M059J (cell line): ENCODE measurements around the gene MYO7B. TPM values are rescaled to one million over a fixed set of nuclear protein-coding genes. Genes with fewer than 3 reads are reported as not detected.

ENCODE experiments used
- DNase-seq: peaks from one replicate; pipeline ENCODE4 v3.0.0-alpha.2; 2012; ENCODE audit warnings: low read depth
- total RNA-seq: library from RNA; depleted of rRNA; stranded (reverse); fragments of >200 nt; shearing (Covaris generic); gene quantifications from 2 replicates; pipeline ENCODE4 v1.2.3, GENCODE V29; 2014

The MYO7B gene
- total RNA-seq, 1 experiment from 2014 or later, result 10.9 TPM

DNA sequence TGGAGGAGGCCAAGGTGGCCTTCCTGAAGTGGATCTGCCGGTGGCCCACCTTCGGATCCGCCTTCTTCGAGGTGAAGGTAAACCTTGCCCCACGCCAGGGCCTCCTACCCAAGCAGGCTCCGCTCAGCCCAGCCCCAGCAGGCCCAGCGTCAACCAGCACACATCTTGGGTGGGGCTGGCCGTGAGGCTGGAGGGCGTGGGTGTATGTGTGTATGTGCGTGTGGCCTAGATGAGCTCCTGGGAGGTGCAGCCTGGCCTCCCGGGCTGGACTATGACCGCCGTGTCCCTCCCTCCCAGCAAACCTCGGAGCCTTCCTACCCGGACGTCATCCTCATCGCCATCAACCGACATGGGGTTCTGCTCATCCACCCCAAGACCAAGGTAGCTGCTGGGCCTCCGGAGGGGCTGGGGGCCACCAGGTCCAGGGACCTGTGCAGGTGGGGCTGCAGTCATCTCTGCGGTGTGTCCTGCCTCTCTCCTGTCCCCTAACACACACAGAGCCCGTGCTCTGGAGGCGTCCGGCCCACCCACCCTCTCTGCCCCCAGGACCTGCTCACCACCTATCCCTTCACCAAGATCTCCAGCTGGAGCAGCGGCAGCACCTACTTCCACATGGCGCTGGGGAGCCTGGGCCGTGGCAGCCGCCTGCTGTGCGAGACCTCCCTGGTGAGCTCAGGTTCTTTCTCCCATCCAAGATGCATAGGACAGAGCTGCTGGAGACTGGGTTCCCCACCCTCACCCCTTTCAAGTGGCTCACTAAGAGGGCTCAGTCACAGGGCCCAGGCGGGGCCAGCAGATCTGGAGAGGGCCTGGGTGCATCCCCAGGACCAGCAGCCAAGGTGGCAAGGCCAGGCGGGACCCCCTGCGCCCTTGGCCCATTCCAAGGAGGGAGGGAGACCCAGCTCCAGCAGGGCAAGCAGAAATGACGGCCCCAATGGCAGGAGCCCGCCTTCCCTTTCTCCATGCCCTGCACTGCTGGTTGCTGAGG lies 101.1 kb downstream of the MYO7B start:
- DNase-seq, result no peak

DNA sequence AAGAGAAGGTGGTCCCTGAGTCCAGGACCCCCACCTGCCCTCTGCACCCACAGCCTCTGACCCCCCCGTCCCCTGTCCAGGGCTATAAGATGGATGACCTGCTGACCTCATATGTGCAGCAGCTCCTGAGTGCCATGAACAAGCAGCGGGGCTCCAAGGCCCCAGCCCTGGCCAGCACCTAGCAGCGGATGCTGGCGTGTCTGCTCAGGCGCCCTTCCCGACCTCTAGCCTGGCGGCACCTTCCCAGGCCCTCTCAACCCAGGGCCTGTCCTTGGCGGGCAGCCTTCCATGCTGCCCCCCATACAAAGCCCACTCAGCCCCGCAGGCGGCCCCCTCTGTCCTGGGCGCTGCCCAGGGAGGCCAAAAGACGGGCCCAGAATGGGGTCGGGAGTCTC lies 101.8 kb downstream of the MYO7B start:
- no peak for DNase-seq

DNA sequence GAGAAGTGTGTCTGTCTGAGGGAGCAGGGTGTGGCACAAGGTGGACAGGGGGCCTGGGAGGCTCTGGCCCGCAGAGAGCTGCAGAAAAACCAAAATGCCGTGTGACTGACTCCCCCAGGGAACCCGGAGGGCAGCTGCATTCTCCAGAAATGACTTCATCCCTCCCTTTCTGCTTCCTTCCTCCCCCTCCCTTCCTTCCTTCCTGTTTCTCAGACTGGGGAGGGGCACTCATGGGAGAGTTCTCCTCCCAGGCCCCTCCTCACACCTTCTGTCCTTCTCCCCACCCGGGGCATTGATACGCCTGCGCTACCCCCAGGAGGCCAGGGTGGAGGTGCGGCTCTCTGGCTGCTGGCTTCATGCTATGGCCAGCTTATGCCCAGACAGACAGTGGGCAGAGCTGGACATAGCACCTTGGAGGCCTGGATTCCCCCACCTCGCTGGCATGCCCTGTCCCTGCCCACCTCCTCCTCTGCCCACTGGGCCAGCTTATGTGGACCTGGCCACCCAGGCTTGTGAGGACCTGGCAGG lies 102.3 kb downstream of the MYO7B start:
- peak; percentile 91 for DNase-seq

DNA sequence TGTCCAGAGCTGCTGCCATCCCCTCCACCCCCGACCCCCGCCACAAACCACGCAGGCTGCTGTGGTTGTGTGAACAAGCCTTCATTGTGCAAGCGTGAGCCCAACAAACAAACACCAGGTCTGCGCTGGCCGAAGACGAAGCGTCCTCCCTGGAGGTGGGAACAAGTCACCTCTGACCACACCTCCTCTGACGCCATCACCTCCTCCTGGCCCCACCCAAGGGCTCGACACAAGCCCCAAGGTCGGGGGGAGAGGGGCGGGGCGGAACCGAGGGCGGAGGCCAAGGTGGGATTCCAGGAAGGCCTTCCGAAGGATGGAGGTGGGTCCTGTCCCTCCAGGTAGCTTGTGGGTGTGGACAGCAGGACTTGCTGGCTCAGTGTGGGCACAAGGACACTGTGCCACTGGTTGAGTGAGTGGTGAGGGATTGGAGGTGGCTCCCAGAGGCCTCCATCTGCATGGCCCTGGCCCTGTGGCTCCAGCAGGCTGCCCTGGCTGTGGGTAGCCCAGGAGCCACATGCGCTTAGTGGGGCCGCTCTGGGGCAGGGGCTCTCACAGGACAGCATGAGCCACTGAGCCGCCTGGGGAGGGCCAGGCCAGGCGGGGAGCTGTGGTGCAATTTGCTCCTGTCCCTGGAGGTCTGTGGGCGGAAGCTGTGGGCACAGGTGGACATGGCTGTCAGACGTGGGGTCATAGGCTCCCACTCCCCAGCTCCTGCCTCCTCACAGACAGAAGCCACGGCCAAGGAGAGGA lies 103.1 kb downstream of the MYO7B start:
- no peak for DNase-seq

DNA sequence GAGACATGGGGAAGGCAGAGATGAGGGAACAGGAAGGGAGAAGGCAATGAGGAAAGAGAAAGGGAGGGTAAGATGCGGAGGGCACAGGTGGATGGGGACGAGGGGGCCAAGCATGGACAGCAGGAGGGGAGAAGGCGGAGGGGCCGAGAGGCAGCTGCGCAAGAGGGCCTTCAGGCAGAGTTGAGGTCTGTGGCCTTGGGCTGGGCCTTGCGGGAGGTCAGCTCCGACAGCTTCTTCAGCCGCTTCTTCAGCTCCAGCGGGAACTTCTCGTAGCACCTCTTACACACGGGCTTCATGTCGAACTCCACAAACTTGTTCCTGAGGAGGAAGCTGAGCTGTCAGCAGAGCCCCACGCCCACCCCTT lies 103.6 kb downstream of the MYO7B start:
- DNase-seq, result no peak

DNA sequence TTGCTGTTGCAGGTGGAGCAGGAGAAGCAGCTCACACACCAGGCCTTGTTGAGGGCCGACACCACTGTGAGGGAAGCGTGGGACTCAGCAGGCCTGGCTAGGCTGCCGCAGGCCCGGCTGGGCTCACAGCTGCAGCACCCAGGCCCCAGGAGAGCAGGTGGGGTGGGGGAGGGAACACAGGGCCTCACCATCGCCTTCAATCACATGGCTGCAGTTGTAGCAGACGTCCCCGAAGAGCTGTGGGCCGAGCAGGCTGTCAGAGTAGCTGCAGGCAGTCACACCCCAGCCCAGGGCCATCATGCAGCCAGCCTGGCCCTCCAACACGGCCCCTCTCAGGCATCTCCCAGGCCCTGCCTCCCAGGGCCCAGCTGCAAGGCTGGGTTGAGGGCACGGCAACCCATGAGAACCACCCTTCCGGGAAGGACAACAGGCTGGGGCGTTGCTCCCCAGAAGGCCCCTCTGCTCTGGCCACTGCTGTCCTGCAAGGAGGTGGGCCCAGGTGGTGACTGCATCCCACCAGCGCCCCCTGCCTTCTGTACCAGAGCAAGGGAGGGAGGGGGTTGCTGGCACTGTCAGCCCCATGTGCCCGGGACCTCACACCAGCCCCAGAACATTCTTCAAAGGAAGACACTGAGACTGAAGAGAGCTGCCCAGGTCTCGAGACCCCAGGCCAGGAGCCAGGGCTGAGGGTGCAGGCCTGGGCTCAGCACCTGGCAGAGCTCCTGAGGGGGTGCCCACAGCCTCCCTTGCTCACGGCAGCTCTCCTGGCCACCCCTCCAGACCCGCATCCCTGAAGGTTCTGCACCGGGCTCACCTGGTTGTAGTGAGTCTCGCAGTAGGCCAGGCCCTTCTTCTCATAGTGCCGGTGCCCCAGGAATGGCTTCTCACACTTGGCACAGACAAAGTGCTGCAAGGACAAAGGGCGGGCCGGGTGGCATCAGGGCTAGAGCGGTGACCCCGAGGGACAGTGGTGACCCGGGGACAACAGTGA lies 104.9 kb downstream of the MYO7B start:
- no peak for DNase-seq

DNA sequence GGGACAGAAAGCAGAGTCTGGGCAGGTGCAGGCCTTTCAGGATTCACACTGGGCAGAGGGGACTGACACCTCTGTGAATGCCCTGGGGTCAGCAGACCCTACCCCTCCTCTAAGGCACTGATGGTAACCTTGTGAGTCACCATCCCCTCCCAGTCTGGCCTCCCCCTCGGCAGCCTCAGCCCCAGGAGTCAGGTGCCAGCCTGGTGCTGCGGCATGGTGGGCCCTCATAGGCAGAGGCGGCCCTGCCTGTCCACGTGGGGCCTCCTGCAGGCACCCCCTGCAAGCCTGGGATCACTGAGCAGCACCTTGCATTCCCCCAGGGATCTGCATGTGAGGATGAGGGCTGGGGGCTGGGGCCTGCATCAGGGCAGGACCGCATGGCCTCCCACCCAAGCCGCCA lies 105.7 kb downstream of the MYO7B start:
- DNase-seq, result no peak

DNA sequence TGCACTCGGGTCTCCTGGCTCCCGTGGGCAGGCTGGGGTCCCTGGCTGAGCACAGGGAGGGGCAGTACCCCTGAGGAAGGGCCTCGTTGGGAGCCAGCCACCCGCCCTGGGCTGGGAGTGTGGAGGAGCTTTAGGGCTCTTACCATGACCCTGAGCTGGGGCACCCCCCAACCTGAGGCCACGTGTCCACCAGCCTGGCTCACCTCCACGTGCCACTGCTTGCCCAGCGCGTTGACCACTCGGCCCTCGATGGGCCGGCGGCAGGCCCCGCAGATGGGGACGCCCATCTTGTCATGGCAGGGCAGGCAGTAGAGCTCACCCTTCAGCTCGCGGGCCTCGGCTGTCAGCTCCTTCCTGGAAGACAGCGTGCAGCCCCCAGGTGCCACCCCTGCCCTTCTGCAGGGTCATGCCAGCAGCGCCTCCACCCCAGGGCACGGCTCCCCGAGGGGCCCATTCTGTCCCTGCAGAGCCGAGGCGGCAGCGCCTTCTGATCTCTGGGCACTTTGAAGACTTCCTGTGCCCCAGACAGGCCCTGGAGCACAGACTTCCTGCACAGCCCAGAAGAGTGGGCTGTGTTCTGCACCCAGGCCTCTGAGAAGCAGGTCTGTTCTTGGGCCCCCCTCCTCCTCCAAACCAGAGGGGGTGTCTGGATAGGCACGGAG lies 106.5 kb downstream of the MYO7B start:
- DNase-seq, result no peak

DNA sequence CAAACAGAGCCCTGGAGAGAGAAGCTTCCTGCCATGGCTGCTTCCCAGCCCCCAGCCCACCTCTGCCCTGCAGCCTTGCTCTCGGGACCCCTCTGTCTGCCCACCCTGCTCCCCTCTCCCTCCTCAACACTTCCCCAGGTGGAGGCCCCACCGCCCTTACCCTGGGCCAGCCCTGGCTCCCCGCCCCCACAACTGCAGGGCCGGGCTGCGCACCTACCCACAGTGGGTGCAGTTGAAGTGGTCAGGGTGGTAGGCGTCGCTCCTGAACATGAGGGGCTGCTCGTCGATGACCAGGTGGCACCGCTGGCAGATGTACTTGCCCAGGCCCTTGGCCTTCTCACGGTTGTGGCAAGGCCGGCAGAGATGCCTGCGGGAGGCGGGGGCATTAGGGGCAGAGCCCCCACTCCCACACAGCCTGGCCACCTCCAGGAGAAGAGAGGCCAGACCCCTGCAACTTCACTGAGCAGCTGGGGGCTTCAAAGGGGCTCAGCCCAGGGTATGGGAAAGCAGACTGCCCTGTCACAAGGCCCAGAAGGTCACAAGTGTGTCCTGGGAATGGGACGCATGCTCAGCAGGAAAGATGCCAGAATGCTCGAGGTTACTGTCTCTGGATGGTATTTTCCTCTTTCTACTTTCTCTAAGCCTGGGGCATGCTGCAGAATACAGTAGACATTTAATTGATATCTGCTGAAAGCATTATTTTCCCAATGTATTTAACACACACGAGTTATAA lies 107.4 kb downstream of the MYO7B start:
- DNase-seq, result no peak

DNA sequence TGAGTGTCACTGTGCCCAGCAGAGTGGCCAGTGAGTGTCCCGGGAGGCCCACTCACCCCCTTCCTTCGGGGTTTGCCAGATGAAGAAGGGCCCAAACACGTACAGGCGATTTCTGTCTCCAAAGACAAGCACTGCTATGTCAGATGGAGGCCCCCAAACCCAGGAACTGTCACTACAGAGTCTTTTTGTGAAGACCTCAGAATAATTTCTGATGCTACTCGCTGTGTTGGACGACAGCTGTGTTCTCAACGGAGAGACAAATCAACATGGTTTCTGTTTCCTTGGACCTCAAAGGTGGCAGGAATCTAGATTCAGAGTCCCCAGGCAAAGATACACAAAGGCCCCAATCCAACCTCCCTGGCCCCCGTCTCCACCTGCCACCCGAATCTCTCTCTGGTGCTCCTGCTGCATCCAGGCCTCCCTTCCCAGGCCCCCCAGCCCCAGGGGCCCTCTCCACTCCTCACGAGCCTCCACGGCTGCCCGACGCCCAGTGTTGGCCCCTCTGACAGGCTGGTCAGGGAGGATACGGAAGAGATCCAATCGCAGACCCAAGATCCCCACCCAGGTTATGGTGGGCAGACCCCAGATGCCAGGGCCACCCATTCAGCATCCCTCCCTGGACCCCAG lies 108.1 kb downstream of the MYO7B start:
- DNase-seq, result no peak

DNA sequence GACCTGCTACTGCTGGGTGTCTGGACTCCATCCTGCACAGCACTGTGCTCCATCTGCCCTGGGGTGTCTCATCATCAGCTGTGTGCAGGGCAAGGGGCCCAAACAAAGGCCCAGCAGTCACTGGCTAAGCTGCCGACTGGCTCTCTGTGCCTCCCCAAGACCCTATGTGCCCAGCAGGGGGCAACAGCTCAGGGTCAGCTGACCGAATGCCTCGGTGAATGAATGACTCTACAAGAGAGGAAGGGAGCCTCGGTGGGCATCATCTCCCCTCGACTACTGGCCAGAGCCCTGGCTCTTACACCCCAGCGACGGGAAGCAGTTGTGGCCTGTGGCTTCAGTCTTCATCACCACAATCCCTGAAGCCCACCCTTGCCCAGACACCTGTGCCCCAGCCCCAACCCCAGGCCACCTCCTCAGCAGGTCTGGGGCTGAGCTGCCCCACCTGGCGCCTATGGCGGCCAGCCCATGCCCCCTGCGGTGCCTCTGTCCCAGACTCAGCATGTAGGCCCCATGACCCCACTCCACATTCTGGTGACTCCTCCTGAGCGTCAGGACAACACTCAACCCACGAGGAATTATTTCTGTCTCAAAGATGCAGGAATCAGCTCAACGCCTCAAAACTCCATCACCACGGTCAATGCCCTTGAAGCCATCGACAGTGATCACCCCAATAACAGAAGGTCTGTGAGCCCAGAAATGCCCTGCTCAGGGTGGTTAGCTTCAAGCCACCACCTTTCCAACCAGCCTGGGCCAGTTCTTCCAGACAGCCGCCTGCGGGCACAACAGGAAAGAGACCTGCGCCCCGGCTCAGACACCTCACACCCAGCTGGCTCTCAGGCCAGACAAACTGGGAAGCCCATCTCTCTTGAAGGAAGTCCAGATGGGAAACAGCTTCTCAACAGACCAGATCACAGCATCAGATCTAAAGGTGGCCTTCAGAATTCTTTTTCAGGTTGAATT lies 108.9 kb downstream of the MYO7B start:
- no peak for DNase-seq

DNA sequence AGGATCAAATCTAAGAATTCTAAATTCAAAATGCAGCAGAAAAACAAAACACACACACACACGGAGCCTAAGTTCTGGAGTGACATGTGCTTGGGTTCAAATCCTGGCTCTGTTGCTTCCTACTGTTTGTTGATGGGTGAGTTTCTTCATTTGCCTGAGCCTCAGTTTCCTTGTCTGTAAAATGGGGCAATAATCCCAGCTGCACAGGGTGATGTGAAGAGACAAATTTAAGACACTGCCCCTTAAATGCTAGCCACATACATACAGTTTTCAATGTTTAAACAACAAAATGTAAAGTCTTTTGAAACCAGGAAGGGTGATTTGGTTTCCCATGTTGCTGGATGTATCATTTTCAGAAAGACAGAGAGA lies 109.5 kb downstream of the MYO7B start:
- no peak for DNase-seq

DNA sequence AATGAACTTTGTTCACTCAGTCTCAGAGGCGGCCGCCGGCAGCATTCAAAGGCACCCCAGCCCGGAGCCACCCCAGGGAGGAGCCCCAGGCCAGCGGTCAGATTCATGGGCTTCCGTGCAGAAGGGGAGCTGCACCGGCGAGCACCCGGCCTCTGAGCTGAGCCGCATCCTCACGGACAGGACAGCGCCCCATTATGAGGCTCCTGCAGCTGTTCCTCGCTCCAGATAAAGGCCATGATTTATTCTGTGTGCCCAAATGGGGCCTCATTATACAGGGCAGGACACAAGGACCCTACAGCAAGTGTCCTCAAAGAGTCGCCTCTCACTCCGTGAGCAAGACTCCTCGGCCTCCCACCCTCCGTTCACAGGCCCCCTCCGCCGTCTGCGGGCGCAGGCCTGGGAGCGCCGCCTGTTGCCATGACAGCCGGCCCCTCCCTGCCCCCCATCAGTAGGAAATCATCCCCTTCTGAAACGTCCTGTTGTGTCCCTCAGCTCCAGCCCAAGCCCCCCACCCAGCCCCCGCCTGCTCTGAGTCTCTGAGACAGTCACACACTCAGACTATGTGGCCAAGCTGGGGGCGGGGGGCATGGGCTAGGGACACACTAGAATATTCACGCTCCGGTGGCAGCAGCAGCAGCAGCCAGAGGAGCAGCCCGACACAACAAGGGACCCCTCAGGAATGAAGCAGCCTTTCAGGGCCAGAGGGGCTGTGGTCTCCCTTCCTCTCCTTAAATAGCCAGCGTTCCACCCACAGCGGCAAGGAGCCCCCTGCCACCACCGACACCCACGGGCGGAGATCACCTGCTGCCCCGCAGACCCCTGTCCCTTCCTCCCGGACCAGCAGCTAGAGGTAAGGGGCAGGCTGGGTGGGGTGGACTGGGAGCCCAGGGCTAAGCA lies 110.2 kb downstream of the MYO7B start, which contains the start of gene GPR17:
Gene GPR17, plus strand, starts transcription at position 759 of the 897 bp plus-strand sequence. CDS start 4,583 bp downstream, outside the sequence.
- DNase-seq, result no peak

DNA sequence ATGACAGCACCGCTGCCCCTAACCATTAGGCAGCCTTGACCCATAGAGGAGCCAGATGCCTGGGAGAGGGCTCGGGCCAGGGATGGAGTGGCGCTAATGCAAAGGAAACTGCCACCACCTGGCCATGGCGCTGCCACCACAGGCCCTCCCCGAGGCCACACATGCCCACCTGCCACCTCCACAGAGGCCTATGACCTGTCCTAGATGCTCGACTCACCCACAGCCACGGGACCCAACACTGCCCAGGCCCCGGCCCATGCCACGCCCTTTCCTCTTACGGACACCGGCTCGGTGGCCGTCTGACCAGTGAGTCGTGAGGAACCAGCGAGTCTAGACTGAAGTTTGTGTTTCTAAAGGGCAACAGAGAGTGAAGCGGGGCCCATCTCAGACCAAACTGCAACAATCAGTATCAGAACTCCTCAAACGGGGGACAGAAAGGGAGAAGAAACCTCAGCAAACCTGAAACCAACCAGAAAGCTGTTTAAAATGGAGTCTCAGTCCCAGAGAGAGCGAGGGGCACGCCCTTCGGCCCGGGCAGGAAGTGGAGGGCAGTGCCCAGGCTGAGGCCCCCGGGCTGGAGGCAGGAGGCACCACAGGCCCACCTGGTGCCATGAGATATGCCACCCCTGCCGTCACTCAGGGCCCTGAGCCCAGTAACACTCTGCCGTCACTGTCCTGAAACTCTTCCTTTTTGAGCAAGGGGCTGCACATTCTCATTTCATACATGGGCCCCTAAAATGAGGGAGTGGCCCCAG lies 111.2 kb downstream of the MYO7B start:
- DNase-seq, result no peak

DNA sequence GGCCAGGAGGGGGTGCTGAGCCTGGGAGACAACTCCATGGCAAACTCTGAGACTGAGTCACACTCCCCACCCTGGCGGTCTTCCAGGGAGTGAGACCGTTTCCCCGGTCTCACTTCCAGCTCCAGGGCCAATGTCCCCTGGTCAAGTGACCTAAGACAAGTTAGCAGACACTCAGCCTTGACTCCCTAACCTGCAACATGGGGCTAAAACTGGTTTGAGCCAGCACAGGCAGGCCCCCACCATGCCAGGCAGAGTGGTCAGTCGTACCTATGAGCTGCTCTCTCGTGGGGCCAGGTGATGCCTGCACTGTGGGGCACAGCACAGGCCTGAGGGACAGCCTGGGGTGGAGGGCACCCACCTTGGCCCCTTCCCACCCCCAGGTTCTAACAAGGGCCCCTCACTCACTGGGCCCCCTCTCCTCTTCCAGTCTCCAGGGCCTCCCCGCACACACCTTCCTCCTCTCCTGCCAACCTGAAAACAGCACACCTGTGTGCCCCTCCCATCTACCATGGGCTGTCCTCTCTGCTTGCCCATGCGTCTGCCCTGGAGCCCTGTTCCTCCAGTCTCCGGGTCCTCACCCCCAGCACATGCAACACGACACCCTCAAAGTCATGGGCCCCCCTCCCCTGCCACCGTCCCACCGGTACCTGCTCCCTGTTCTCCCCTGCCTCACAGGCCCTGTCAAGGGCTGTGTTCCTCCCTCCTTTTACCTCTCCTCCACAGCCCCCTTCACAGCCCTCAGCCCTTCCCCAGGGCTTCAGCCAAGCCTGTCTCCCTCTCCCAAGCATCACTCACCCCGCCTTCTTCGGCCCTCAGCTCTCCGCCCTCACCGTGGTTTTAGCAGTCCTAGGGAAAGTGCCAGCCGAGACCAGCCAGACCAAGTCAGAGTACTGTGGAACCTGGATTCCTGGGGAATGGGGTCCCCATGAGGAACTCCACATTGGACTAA lies 112.0 kb downstream of the MYO7B start:
- DNase-seq, result peak; percentile 68
